Esophagus (tissue), 2 donors: ENCODE measurements around the gene PNPLA2. TPM values are rescaled to one million over a fixed set of nuclear protein-coding genes. Genes with fewer than 3 reads are reported as not detected.
A peak's percentile ranks its signal among the peaks of the same experiment; 100 is the strongest.

ENCODE experiments used
- H3K27ac ChIP-seq, 2 donors: one replicate each; pipeline ENCODE4 v1.5.1; 2013; ENCODE audit warnings: low read depth in 2 of 2, mild to moderate bottlenecking in 2 of 2, inconsistent platforms in 1 of 2, low read length in 1 of 2, moderate library complexity in 1 of 2
- H3K27me3 ChIP-seq, 2 donors: one replicate each; pipeline ENCODE4 v1.6.1; 2013; ENCODE audit warnings: low read length in 2 of 2, control low read depth in 1 of 2, mild to moderate bottlenecking in 1 of 2; ENCODE audit not compliant: insufficient read depth in 2 of 2, control insufficient read depth in 1 of 2
- H3K36me3 ChIP-seq, 2 donors: one replicate each; pipeline ENCODE4 v1.6.1; 2013; ENCODE audit warnings: low read length in 1 of 2; ENCODE audit not compliant: control insufficient read depth in 2 of 2, insufficient read depth in 2 of 2
- H3K4me1 ChIP-seq, 2 donors: one replicate each; pipeline ENCODE4 v1.6.1; 2013; ENCODE audit warnings: low read length in 1 of 2; ENCODE audit not compliant: control insufficient read depth in 2 of 2, insufficient read depth in 2 of 2
- H3K4me3 ChIP-seq, 2 donors: one replicate each; pipeline ENCODE4 v1.5.1; 2013; ENCODE audit warnings: low read length in 2 of 2, mild to moderate bottlenecking in 2 of 2, low read depth in 1 of 2, moderate library complexity in 1 of 2
- H3K9me3 ChIP-seq, 2 donors: one replicate each; pipeline ENCODE4 v1.6.1; 2013; ENCODE audit warnings: mild to moderate bottlenecking in 2 of 2, low read depth in 1 of 2, low read length in 1 of 2, moderate library complexity in 1 of 2; ENCODE audit not compliant: control insufficient read depth in 2 of 2, insufficient read depth in 1 of 2
- WGBS, 2 donors: extraction: QIAGEN DNeasy Blood & Tissue Kit; methylation state at CpG; one replicate each; pipeline ENCODE4 v1.1.7; 2013; 5-methylcytosine and 5-hydroxymethylcytosine counted together
- polyA plus RNA-seq, 2 donors: library from polyadenylated mRNA; stranded (reverse); fragments of 200-250 nt; gene quantifications; one replicate each; pipeline ENCODE4 v1.2.3, GENCODE V29; 2013
- donor health status: healthy with polysubstance abuse.
- donor health status: Bipolar disorder and iron deficiency.

Gene PNPLA2
- polyA plus RNA-seq, 2 donors: 51.7 to 53.2 TPM

GRCh38 chr11:792535-792821, 26.2 kb upstream of the PNPLA2 start:
- no peak overlapping the region for H3K27ac ChIP-seq
- H3K36me3 ChIP-seq: peaks cover 0 to 12% of the 10 kb centered on the region in 2 donors
- 92 to 95% methylated on average over 5 to 15 of the region's 15 CpGs for WGBS, 2 donors
- H3K4me3 ChIP-seq: no peak overlapping the region
- H3K9me3 ChIP-seq: no peaks in the 10 kb centered on the region
- H3K4me1 ChIP-seq: peaks cover 6 to 23% of the 10 kb centered on the region in 2 donors
- no peaks in the 10 kb centered on the region for H3K27me3 ChIP-seq

GRCh38 chr11:792873-793272, 25.8 kb upstream of the PNPLA2 start:
- no peaks in the 10 kb centered on the region for H3K9me3 ChIP-seq
- peaks cover 0 to 12% of the 10 kb centered on the region in 2 donors for H3K36me3 ChIP-seq
- no peaks in the 10 kb centered on the region for H3K27me3 ChIP-seq
- peaks cover 6 to 23% of the 10 kb centered on the region in 2 donors for H3K4me1 ChIP-seq
- H3K27ac ChIP-seq: no peak overlapping the region
- WGBS, 2 donors: 86 to 91% methylated on average over 12 to 13 of the region's 13 CpGs
- H3K4me3 ChIP-seq: no peak overlapping the region

- Histone ChIP-seq H3K4me1 (peaks cover 6 to 26% of the 10 kb centered on the region in 2 donors), H3K9me3 (no peaks in the 10 kb centered on the region), H3K27ac (no peak overlapping the region), H3K36me3 (peaks cover 0 to 12% of the 10 kb centered on the region in 2 donors), H3K27me3 (no peaks in the 10 kb centered on the region), H3K4me3 (no peak overlapping the region)
- WGBS, 2 donors: 76 to 79% methylated on average over 7 of the region's 7 CpGs
Observed at GRCh38 chr11:793556-793955, 25.2 kb upstream of the PNPLA2 start.

GRCh38 chr11:794013-794765, 24.5 kb upstream of the PNPLA2 start:
- WGBS, 2 donors: 83 to 87% methylated on average over 31 of the region's 31 CpGs
- Histone ChIP-seq H3K4me3 (no peak overlapping the region), H3K27me3 (no peaks in the 10 kb centered on the region)

GRCh38 chr11:794766-795633, 23.7 kb upstream of the PNPLA2 start:
- no peaks in the 10 kb centered on the region for H3K27me3 ChIP-seq
- H3K36me3 ChIP-seq: peaks cover 0 to 22% of the 10 kb centered on the region in 2 donors
- H3K9me3 ChIP-seq: no peaks in the 10 kb centered on the region
- peak overlapping the region; percentile 22 to 51 for H3K4me3 ChIP-seq
- no peak overlapping the region for H3K27ac ChIP-seq
- 46 to 51% methylated on average over 27 to 38 of the region's 38 CpGs for WGBS, 2 donors
- H3K4me1 ChIP-seq: peaks cover 6 to 26% of the 10 kb centered on the region in 2 donors

More at GRCh38 chr11:794013-794765, 24.5 kb upstream of the PNPLA2 start:
- H3K36me3 ChIP-seq: peaks cover 0 to 14% of the 10 kb centered on the region in 2 donors
- H3K27ac ChIP-seq: no peak overlapping the region
- H3K4me1 ChIP-seq: peaks cover 6 to 26% of the 10 kb centered on the region in 2 donors
- H3K9me3 ChIP-seq: no peaks in the 10 kb centered on the region

- 3 to 5% methylated on average over 25 to 26 of the region's 26 CpGs for WGBS, 2 donors
- Histone ChIP-seq H3K9me3 (no peaks in the 10 kb centered on the region), H3K4me1 (peaks cover 6 to 26% of the 10 kb centered on the region in 2 donors), H3K4me3 (peak overlapping the region; percentile 51 to 62), H3K27ac (peak overlapping the region; percentile 87 to 89), H3K27me3 (no peaks in the 10 kb centered on the region), H3K36me3 (peaks cover 0 to 29% of the 10 kb centered on the region in 2 donors)
Observed at GRCh38 chr11:795634-796564, 22.8 kb upstream of the PNPLA2 start.

- H3K27me3 ChIP-seq: no peaks in the 10 kb centered on the region
- H3K9me3 ChIP-seq: no peaks in the 10 kb centered on the region
- H3K36me3 ChIP-seq: peaks cover 0 to 27% of the 10 kb centered on the region in 2 donors
- peak overlapping the region; percentile 87 to 89 for H3K27ac ChIP-seq
- peak overlapping the region; percentile 51 to 68 for H3K4me3 ChIP-seq
- WGBS, 2 donors: 11 to 14% methylated on average over 18 of the region's 18 CpGs
- H3K4me1 ChIP-seq: peaks cover 6 to 26% of the 10 kb centered on the region in 2 donors
Observed at GRCh38 chr11:796565-797295, 22.0 kb upstream of the PNPLA2 start.

GRCh38 chr11:797296-798092, 21.2 kb upstream of the PNPLA2 start:
- H3K4me3 ChIP-seq: peak overlapping the region; percentile 51 to 68
- no peaks in the 10 kb centered on the region for H3K9me3 ChIP-seq
- WGBS, 2 donors: 0% methylated on average over 56 to 57 of the region's 57 CpGs
- peak overlapping the region; percentile 87 to 89 for H3K27ac ChIP-seq
- peaks cover 6 to 26% of the 10 kb centered on the region in 2 donors for H3K4me1 ChIP-seq
- H3K27me3 ChIP-seq: no peaks in the 10 kb centered on the region
- H3K36me3 ChIP-seq: peaks cover 0 to 32% of the 10 kb centered on the region in 2 donors
